Common myeloid progenitor, CD34-positive (primary cell): ENCODE measurements around the gene CDV3.

Experiments
- CTCF ChIA-PET: fragments of 350-600 bp; sonication (Branson Sonifier 250); formaldehyde crosslinking; loops from one replicate; lab custom pipeline; 2021; ENCODE audit warnings: antibody characterized with exemption; lab: Charles Lee
- POLR2A ChIA-PET: fragments of 350-600 bp; sonication (Branson Sonifier 250); formaldehyde crosslinking; loops from one replicate; lab custom pipeline; 2021; ENCODE audit warnings: antibody characterized with exemption; lab: Charles Lee
- DNase-seq, 3 donors: peaks; one replicate each; pipeline versions ENCODE4 v3.0.0 to v3.0.0-alpha.2; 2013
- H3K27ac ChIP-seq, 2 experiments: 1 replicate in 1 of 2; 2 replicates in 1 of 2; pipeline ENCODE4 v1.7.0; 2013; ENCODE audit warnings: inconsistent platforms in 2 of 2, low read length in 2 of 2, mild to moderate bottlenecking in 2 of 2, low read depth in 1 of 2, moderate library complexity in 1 of 2; ENCODE audit not compliant: severe bottlenecking in 2 of 2, insufficient read depth in 1 of 2, poor library complexity in 1 of 2
- H3K27me3 ChIP-seq, 5 experiments: replicated peaks in 2 of 5; 1 replicate in 3 of 5; 2 replicates in 2 of 5; pipeline versions ENCODE4 v1.6.1 to v1.7.0; 2013; ENCODE audit warnings: low read length in 4 of 5, mild to moderate bottlenecking in 2 of 5, moderate library complexity in 2 of 5, inconsistent platforms in 1 of 5; ENCODE audit not compliant: insufficient read depth in 5 of 5, control insufficient read depth in 4 of 5
- H3K36me3 ChIP-seq, 4 experiments: 1 replicate in 2 of 4; 2 replicates in 2 of 4; pipeline versions ENCODE4 v1.6.1 to v1.7.0; 2013; ENCODE audit warnings: low read length in 3 of 4, control low read depth in 1 of 4, mild to moderate bottlenecking in 1 of 4; ENCODE audit not compliant: control insufficient read depth in 4 of 4, insufficient read depth in 4 of 4
- H3K4me1 ChIP-seq, 4 experiments: 1 replicate in 3 of 4; 2 replicates in 1 of 4; pipeline versions ENCODE4 v1.6.1 to v1.7.1; 2013; ENCODE audit warnings: low read length in 3 of 4, mild to moderate bottlenecking in 3 of 4, control low read depth in 1 of 4, inconsistent platforms in 1 of 4, moderate library complexity in 1 of 4; ENCODE audit not compliant: control insufficient read depth in 4 of 4, insufficient read depth in 4 of 4; ENCODE audit errors: control extremely low read depth in 1 of 4
- H3K4me3 ChIP-seq, 7 experiments: 1 replicate in 4 of 7; 2 replicates in 3 of 7; pipeline versions ENCODE4 v1.5.1 to v1.7.0; 2013; ENCODE audit warnings: mild to moderate bottlenecking in 7 of 7, low read length in 6 of 7, moderate library complexity in 6 of 7, inconsistent platforms in 2 of 7, low read depth in 2 of 7, control low read depth in 1 of 7; ENCODE audit not compliant: insufficient read depth in 4 of 7, control insufficient read depth in 1 of 7; ENCODE audit errors: extremely low read depth in 1 of 7
- H3K9me3 ChIP-seq, 5 experiments: 1 replicate in 4 of 5; 2 replicates in 1 of 5; pipeline versions ENCODE4 v1.6.1 to v1.7.1; 2013; ENCODE audit warnings: low read length in 4 of 5, mild to moderate bottlenecking in 2 of 5, inconsistent platforms in 1 of 5, low read depth in 1 of 5, moderate library complexity in 1 of 5; ENCODE audit not compliant: control insufficient read depth in 4 of 5, insufficient read depth in 2 of 5; ENCODE audit errors: control extremely low read depth in 1 of 5
- WGBS: methylation state at CpG from one replicate; pipeline ENCODE4 v1.1.5; 2013; ENCODE audit not compliant: insufficient coverage; 5-methylcytosine and 5-hydroxymethylcytosine counted together

CDV3 gene

GRCh38 chr3:133588784-133589465 lies 15.4 kb downstream of the CDV3 start:
- Histone ChIP-seq H3K36me3 (peaks cover 19 to 57% (median 46%) of the 10 kb centered on the region in 4 experiments), H3K9me3 (no peaks in the 10 kb centered on the region), H3K4me1 (no peaks in the 10 kb centered on the region), H3K27ac (no peak overlapping the region), H3K4me3 (no peak overlapping the region), H3K27me3 (no peaks in the 10 kb centered on the region)
- CTCF ChIA-PET: interaction anchor here (1.2 to 1.3 kb wide), 2 partner anchors 100 to 102 kb away, joined by 5 read pairs; no protein-coding TSS in a partner anchor
- 80% methylated on average over 1 of the region's 2 CpGs for WGBS
- POLR2A ChIA-PET: no interaction called here
- no peak for DNase-seq

- peaks cover 13 to 51% (median 41%) of the 10 kb centered on the region in 4 experiments for H3K36me3 ChIP-seq
- CTCF ChIA-PET: interaction anchor here (1.3 kb wide), 1 partner anchor 103 kb away, joined by 5 read pairs; no protein-coding TSS in a partner anchor
Observed at GRCh38 chr3:133589503-133589902, 16.0 kb downstream of the CDV3 start.

GRCh38 chr3:133591271-133591742 lies 17.8 kb downstream of the CDV3 start:
- no peak for DNase-seq
- H3K4me3 ChIP-seq: no peak overlapping the region
- CTCF ChIA-PET: no interaction called here
- H3K9me3 ChIP-seq: no peaks in the 10 kb centered on the region
- no peaks in the 10 kb centered on the region for H3K27me3 ChIP-seq
- no peaks in the 10 kb centered on the region for H3K4me1 ChIP-seq
- peaks cover 12 to 35% (median 28%) of the 10 kb centered on the region in 4 experiments for H3K36me3 ChIP-seq
- 100% methylated on average over 3 of the region's 3 CpGs for WGBS
- POLR2A ChIA-PET: no interaction called here
- no peak overlapping the region for H3K27ac ChIP-seq

More at GRCh38 chr3:133589503-133589902, 16.0 kb downstream of the CDV3 start:
- H3K4me3 ChIP-seq: no peak overlapping the region
- H3K27ac ChIP-seq: no peak overlapping the region
- H3K9me3 ChIP-seq: no peaks in the 10 kb centered on the region
- POLR2A ChIA-PET: no interaction called here
- DNase-seq: no peak
- WGBS: 99% methylated on average over 7 of the region's 8 CpGs
- H3K27me3 ChIP-seq: no peaks in the 10 kb centered on the region
- no peaks in the 10 kb centered on the region for H3K4me1 ChIP-seq

- WGBS: 100% methylated on average over 5 of the region's 5 CpGs
- no peak for DNase-seq
- H3K4me1 ChIP-seq: no peaks in the 10 kb centered on the region
- H3K27me3 ChIP-seq: no peaks in the 10 kb centered on the region
- H3K27ac ChIP-seq: no peak overlapping the region
- ChIA-PET CTCF (interaction anchor here (1.0 kb wide), 1 partner anchor 14 kb away, joined by 3 read pairs; no protein-coding TSS in a partner anchor), POLR2A (no interaction called here)
- H3K9me3 ChIP-seq: no peaks in the 10 kb centered on the region
- peaks cover 6 to 20% (median 15%) of the 10 kb centered on the region in 4 experiments for H3K36me3 ChIP-seq
- no peak overlapping the region for H3K4me3 ChIP-seq
Observed at GRCh38 chr3:133592843-133593242, 19.4 kb downstream of the CDV3 start.

GRCh38 chr3:133593243-133593642 lies 19.8 kb downstream of the CDV3 start:
- H3K27me3 ChIP-seq: no peaks in the 10 kb centered on the region
- ChIA-PET CTCF (interaction anchor here (1.0 kb wide), 1 partner anchor 15 kb away, joined by 3 read pairs; no protein-coding TSS in a partner anchor), POLR2A (no interaction called here)
- no peaks in the 10 kb centered on the region for H3K4me1 ChIP-seq
- WGBS: 96% methylated on average over 2 of the region's 2 CpGs
- H3K4me3 ChIP-seq: no peak overlapping the region
- peaks cover 3 to 16% (median 11%) of the 10 kb centered on the region in 4 experiments for H3K36me3 ChIP-seq
- H3K9me3 ChIP-seq: no peaks in the 10 kb centered on the region
- no peak overlapping the region for H3K27ac ChIP-seq
- DNase-seq: no peak

- no peak overlapping the region for H3K27ac ChIP-seq
- H3K27me3 ChIP-seq: no peaks in the 10 kb centered on the region
- ChIA-PET CTCF (interaction anchor here (1.3 to 1.6 kb wide), 2 partner anchors 15 to 17 kb away, joined by 3 to 6 read pairs; no protein-coding TSS in a partner anchor), POLR2A (no interaction called here)
- no peak for DNase-seq
- no peaks in the 10 kb centered on the region for H3K9me3 ChIP-seq
- H3K36me3 ChIP-seq: peaks cover 0 to 3% (median 1%) of the 10 kb centered on the region in 4 experiments
- WGBS: no CpG with 5 or more reads among the region's 1 CpG
- no peaks in the 10 kb centered on the region for H3K4me1 ChIP-seq
- no peak overlapping the region for H3K4me3 ChIP-seq
Observed at GRCh38 chr3:133595341-133595740, 21.9 kb downstream of the CDV3 start.

GRCh38 chr3:133598405-133598804 lies 24.9 kb downstream of the CDV3 start:
- DNase-seq: no peak
- no peaks in the 10 kb centered on the region for H3K4me1 ChIP-seq
- H3K27ac ChIP-seq: no peak overlapping the region
- POLR2A ChIA-PET: no interaction called here
- no peaks in the 10 kb centered on the region for H3K27me3 ChIP-seq
- H3K9me3 ChIP-seq: no peaks in the 10 kb centered on the region
- no CpG with 5 or more reads among the region's 3 CpGs for WGBS
- CTCF ChIA-PET: interaction anchor here (1.5 to 1.6 kb wide), 2 partner anchors 11 to 19 kb away, joined by 4 read pairs; no protein-coding TSS in a partner anchor
- peaks cover 2 to 22% (median 6%) of the 10 kb centered on the region in 4 experiments for H3K36me3 ChIP-seq
- H3K4me3 ChIP-seq: no peak overlapping the region
